ENCODE data around the gene OR52E5. TPM values are rescaled to one million over a fixed set of nuclear protein-coding genes. Genes with fewer than 3 reads are reported as not detected.
A peak's percentile ranks its signal among the peaks of the same experiment; 100 is the strongest.

The OR52E5 gene
- not detected for polyA plus RNA-seq (2013)

DNA sequence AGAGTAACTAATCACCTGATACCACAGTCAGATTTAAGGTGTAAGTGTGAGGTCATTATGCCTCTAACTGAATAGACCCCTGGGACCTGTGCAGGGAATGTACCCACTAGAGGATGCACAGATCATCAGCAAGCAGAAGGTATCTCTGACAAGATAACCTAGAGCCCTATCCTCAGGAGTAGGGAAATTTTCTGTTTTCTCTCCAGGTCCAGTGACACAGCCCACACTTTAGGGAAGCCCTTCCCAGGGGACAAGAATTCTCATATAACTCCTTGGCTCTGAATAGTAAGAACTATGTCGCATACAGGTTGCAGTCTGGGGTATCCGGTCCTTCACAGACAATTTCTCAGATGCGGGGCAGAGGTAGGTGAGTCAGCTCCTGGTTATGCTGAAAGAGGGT, at the start of gene OR52E5:
OR52E5 (plus strand) TSS at position 301 of the 400 bp plus-strand sequence. CDS start 7,569 bp downstream, outside the sequence.
- Histone ChIP-seq H3K27me3 (replicated peaks in 2 of 5; ENCODE audit: control insufficient read depth in 4 of 5, insufficient read depth in 5 of 5, low read length in 4 of 5) (no peaks in the 10 kb centered on the region), H3K4me3 (ENCODE audit: control insufficient read depth in 1 of 7, extremely low read depth in 1 of 7, insufficient read depth in 4 of 7, low read depth in 2 of 7, low read length in 6 of 7) (no peak within 1 kb of the TSS), H3K4me1 (ENCODE audit: control extremely low read depth in 1 of 4, control insufficient read depth in 4 of 4, insufficient read depth in 4 of 4, low read length in 3 of 4) (no peaks in the 10 kb centered on the region), H3K36me3 (ENCODE audit: control insufficient read depth in 4 of 4, insufficient read depth in 4 of 4, low read length in 3 of 4) (no peaks in the 10 kb centered on the region), H3K9me3 (ENCODE audit: control extremely low read depth in 1 of 5, control insufficient read depth in 4 of 5, insufficient read depth in 2 of 5, low read depth in 1 of 5, low read length in 4 of 5) (no peaks in the 10 kb centered on the region), H3K27ac (ENCODE audit: insufficient read depth in 1 of 2, low read depth in 1 of 2, low read length in 2 of 2, poor library complexity in 1 of 2, severe bottlenecking in 2 of 2) (no peak within 1 kb of the TSS)
- CTCF ChIA-PET = interaction anchor here (1.0 to 1.6 kb wide), 3 partner anchors 10 to 293 kb away, joined by 3 to 4 read pairs (median 3); no protein-coding TSS in a partner anchor
- WGBS (ENCODE audit: insufficient coverage) = 100% methylated on average over 3 of the region's 3 CpGs
- DNase-seq = no peak
- POLR2A ChIA-PET = no interaction called here

- WGBS (ENCODE audit: insufficient coverage) = 9% methylated on average over 1 of the region's 1 CpG
These were observed 46.3 kb upstream of the OR52E5 start for GRCh38 chr11:5846701-5847100.

GRCh38 chr11:5847711-5848110, 45.3 kb upstream of the OR52E5 start:
- H3K36me3 ChIP-seq (ENCODE audit: control insufficient read depth in 4 of 4, insufficient read depth in 4 of 4, low read length in 3 of 4) = no peaks in the 10 kb centered on the region
- no peaks in the 10 kb centered on the region for H3K27me3 ChIP-seq (replicated peaks in 2 of 5; ENCODE audit: control insufficient read depth in 4 of 5, insufficient read depth in 5 of 5, low read length in 4 of 5)
- POLR2A ChIA-PET = no interaction called here
- H3K27ac ChIP-seq (ENCODE audit: insufficient read depth in 1 of 2, low read depth in 1 of 2, low read length in 2 of 2, poor library complexity in 1 of 2, severe bottlenecking in 2 of 2) = no peak overlapping the region
- H3K4me3 ChIP-seq (ENCODE audit: control insufficient read depth in 1 of 7, extremely low read depth in 1 of 7, insufficient read depth in 4 of 7, low read depth in 2 of 7, low read length in 6 of 7) = no peak overlapping the region
- H3K9me3 ChIP-seq (ENCODE audit: control extremely low read depth in 1 of 5, control insufficient read depth in 4 of 5, insufficient read depth in 2 of 5, low read depth in 1 of 5, low read length in 4 of 5) = peaks cover 0 to 7% (median 0%) of the 10 kb centered on the region in 5 experiments
- CTCF ChIA-PET = no interaction called here
- DNase-seq = peak; percentile 49 to 90 (median 82)
- H3K4me1 ChIP-seq (ENCODE audit: control extremely low read depth in 1 of 4, control insufficient read depth in 4 of 4, insufficient read depth in 4 of 4, low read length in 3 of 4) = peaks cover 0 to 8% (median 4%) of the 10 kb centered on the region in 4 experiments

More at GRCh38 chr11:5846701-5847100, 46.3 kb upstream of the OR52E5 start:
- DNase-seq = peak in 2 of 3 donors; percentile 37 to 66
- H3K27ac ChIP-seq (ENCODE audit: insufficient read depth in 1 of 2, low read depth in 1 of 2, low read length in 2 of 2, poor library complexity in 1 of 2, severe bottlenecking in 2 of 2) = no peak overlapping the region
- no peak overlapping the region for H3K4me3 ChIP-seq (ENCODE audit: control insufficient read depth in 1 of 7, extremely low read depth in 1 of 7, insufficient read depth in 4 of 7, low read depth in 2 of 7, low read length in 6 of 7)
- H3K27me3 ChIP-seq (replicated peaks in 2 of 5; ENCODE audit: control insufficient read depth in 4 of 5, insufficient read depth in 5 of 5, low read length in 4 of 5) = no peaks in the 10 kb centered on the region
- H3K36me3 ChIP-seq (ENCODE audit: control insufficient read depth in 4 of 4, insufficient read depth in 4 of 4, low read length in 3 of 4) = no peaks in the 10 kb centered on the region
- peaks cover 0 to 3% (median 0%) of the 10 kb centered on the region in 5 experiments for H3K9me3 ChIP-seq (ENCODE audit: control extremely low read depth in 1 of 5, control insufficient read depth in 4 of 5, insufficient read depth in 2 of 5, low read depth in 1 of 5, low read length in 4 of 5)
- peaks cover 0 to 8% (median 4%) of the 10 kb centered on the region in 4 experiments for H3K4me1 ChIP-seq (ENCODE audit: control extremely low read depth in 1 of 4, control insufficient read depth in 4 of 4, insufficient read depth in 4 of 4, low read length in 3 of 4)
- CTCF ChIA-PET = no interaction called here
- POLR2A ChIA-PET = no interaction called here

GRCh38 chr11:5851002-5851401, 42.0 kb upstream of the OR52E5 start:
- no CpG with 5 or more reads among the region's 1 CpG for WGBS (ENCODE audit: insufficient coverage)
- Histone ChIP-seq H3K36me3 (ENCODE audit: control insufficient read depth in 4 of 4, insufficient read depth in 4 of 4, low read length in 3 of 4) (no peaks in the 10 kb centered on the region), H3K27me3 (replicated peaks in 2 of 5; ENCODE audit: control insufficient read depth in 4 of 5, insufficient read depth in 5 of 5, low read length in 4 of 5) (no peaks in the 10 kb centered on the region), H3K4me1 (ENCODE audit: control extremely low read depth in 1 of 4, control insufficient read depth in 4 of 4, insufficient read depth in 4 of 4, low read length in 3 of 4) (peaks cover 0 to 8% (median 4%) of the 10 kb centered on the region in 4 experiments), H3K27ac (ENCODE audit: insufficient read depth in 1 of 2, low read depth in 1 of 2, low read length in 2 of 2, poor library complexity in 1 of 2, severe bottlenecking in 2 of 2) (no peak overlapping the region), H3K4me3 (ENCODE audit: control insufficient read depth in 1 of 7, extremely low read depth in 1 of 7, insufficient read depth in 4 of 7, low read depth in 2 of 7, low read length in 6 of 7) (no peak overlapping the region), H3K9me3 (ENCODE audit: control extremely low read depth in 1 of 5, control insufficient read depth in 4 of 5, insufficient read depth in 2 of 5, low read depth in 1 of 5, low read length in 4 of 5) (peaks cover 0 to 7% (median 0%) of the 10 kb centered on the region in 5 experiments)
- ChIA-PET POLR2A (no interaction called here), CTCF (no interaction called here)
- peak in 1 of 3 donors; percentile 9 for DNase-seq

- CTCF ChIA-PET = no interaction called here
- POLR2A ChIA-PET = no interaction called here
- no CpG with 5 or more reads among the region's 3 CpGs for whole genome bisulfite sequencing (ENCODE audit: insufficient coverage)
- Histone ChIP-seq H3K36me3 (ENCODE audit: control insufficient read depth in 4 of 4, insufficient read depth in 4 of 4, low read length in 3 of 4) (no peaks in the 10 kb centered on the region), H3K27me3 (replicated peaks in 2 of 5; ENCODE audit: control insufficient read depth in 4 of 5, insufficient read depth in 5 of 5, low read length in 4 of 5) (no peaks in the 10 kb centered on the region), H3K27ac (ENCODE audit: insufficient read depth in 1 of 2, low read depth in 1 of 2, low read length in 2 of 2, poor library complexity in 1 of 2, severe bottlenecking in 2 of 2) (no peak within 1 kb of the TSS), H3K4me1 (ENCODE audit: control extremely low read depth in 1 of 4, control insufficient read depth in 4 of 4, insufficient read depth in 4 of 4, low read length in 3 of 4) (no peaks in the 10 kb centered on the region), H3K4me3 (ENCODE audit: control insufficient read depth in 1 of 7, extremely low read depth in 1 of 7, insufficient read depth in 4 of 7, low read depth in 2 of 7, low read length in 6 of 7) (no peak within 1 kb of the TSS), H3K9me3 (ENCODE audit: control extremely low read depth in 1 of 5, control insufficient read depth in 4 of 5, insufficient read depth in 2 of 5, low read depth in 1 of 5, low read length in 4 of 5) (no peaks in the 10 kb centered on the region)
- DNase-seq = no peak
These were observed 35.4 kb upstream of the OR52E5 start, which contains the start of gene OR52E8 for GRCh38 chr11:5857590-5857989. Gene OR52E8 (minus strand): TSS chr11:5857690. CDS start chr11:5857690, 0 bp downstream.

GRCh38 chr11:5865826-5866225, 27.2 kb upstream of the OR52E5 start:
- no CpG with 5 or more reads among the region's 2 CpGs for WGBS (ENCODE audit: insufficient coverage)
- ChIA-PET CTCF (no interaction called here), POLR2A (no interaction called here)

DNA sequence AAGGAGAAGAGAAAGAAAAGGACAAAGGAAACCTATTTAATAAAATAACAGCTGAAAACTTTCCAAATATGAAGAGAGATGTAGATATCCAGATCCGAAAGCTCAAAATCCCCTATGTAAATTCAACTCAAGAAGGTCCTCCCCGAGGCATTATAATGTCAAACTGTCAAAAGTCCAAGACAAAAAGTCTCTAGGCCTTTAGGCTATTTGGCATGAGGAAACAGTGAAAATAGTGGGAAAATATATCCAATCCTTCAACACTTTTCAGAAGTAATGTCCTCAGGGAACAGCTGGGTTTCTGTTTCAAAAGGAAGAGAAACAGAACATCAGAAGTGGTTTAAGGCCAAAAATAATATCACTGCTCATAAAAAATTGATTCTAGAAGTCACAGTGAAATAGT, 14.4 kb upstream of the OR52E5 start:
- Histone ChIP-seq H3K4me3 (ENCODE audit: control insufficient read depth in 1 of 7, extremely low read depth in 1 of 7, insufficient read depth in 4 of 7, low read depth in 2 of 7, low read length in 6 of 7) (no peak overlapping the region), H3K27me3 (replicated peaks in 2 of 5; ENCODE audit: control insufficient read depth in 4 of 5, insufficient read depth in 5 of 5, low read length in 4 of 5) (no peaks in the 10 kb centered on the region), H3K27ac (ENCODE audit: insufficient read depth in 1 of 2, low read depth in 1 of 2, low read length in 2 of 2, poor library complexity in 1 of 2, severe bottlenecking in 2 of 2) (no peak overlapping the region), H3K36me3 (ENCODE audit: control insufficient read depth in 4 of 4, insufficient read depth in 4 of 4, low read length in 3 of 4) (no peaks in the 10 kb centered on the region), H3K4me1 (ENCODE audit: control extremely low read depth in 1 of 4, control insufficient read depth in 4 of 4, insufficient read depth in 4 of 4, low read length in 3 of 4) (no peaks in the 10 kb centered on the region), H3K9me3 (ENCODE audit: control extremely low read depth in 1 of 5, control insufficient read depth in 4 of 5, insufficient read depth in 2 of 5, low read depth in 1 of 5, low read length in 4 of 5) (no peaks in the 10 kb centered on the region)
- 83% methylated on average over 1 of the region's 2 CpGs for WGBS (ENCODE audit: insufficient coverage)
- ChIA-PET POLR2A (no interaction called here), CTCF (interaction anchor here (0.9 kb wide), 1 partner anchor 10 kb away, joined by 3 read pairs; no protein-coding TSS in a partner anchor)
- DNase-seq = no peak

More at GRCh38 chr11:5865826-5866225, 27.2 kb upstream of the OR52E5 start:
- no peak overlapping the region for H3K4me3 ChIP-seq (ENCODE audit: control insufficient read depth in 1 of 7, extremely low read depth in 1 of 7, insufficient read depth in 4 of 7, low read depth in 2 of 7, low read length in 6 of 7)
- no peaks in the 10 kb centered on the region for H3K36me3 ChIP-seq (ENCODE audit: control insufficient read depth in 4 of 4, insufficient read depth in 4 of 4, low read length in 3 of 4)
- no peak overlapping the region for H3K27ac ChIP-seq (ENCODE audit: insufficient read depth in 1 of 2, low read depth in 1 of 2, low read length in 2 of 2, poor library complexity in 1 of 2, severe bottlenecking in 2 of 2)
- H3K9me3 ChIP-seq (ENCODE audit: control extremely low read depth in 1 of 5, control insufficient read depth in 4 of 5, insufficient read depth in 2 of 5, low read depth in 1 of 5, low read length in 4 of 5) = no peaks in the 10 kb centered on the region
- H3K27me3 ChIP-seq (replicated peaks in 2 of 5; ENCODE audit: control insufficient read depth in 4 of 5, insufficient read depth in 5 of 5, low read length in 4 of 5) = no peaks in the 10 kb centered on the region
- DNase-seq = no peak
- H3K4me1 ChIP-seq (ENCODE audit: control extremely low read depth in 1 of 4, control insufficient read depth in 4 of 4, insufficient read depth in 4 of 4, low read length in 3 of 4) = no peaks in the 10 kb centered on the region
